Medulla oblongata (tissue), 1 donor: ENCODE data around the gene IRF9.
A peak's percentile ranks its signal among the peaks of the same experiment; 100 is the strongest.

Experiments used
- DNase-seq: peaks from one replicate; pipeline ENCODE4 v3.0.0-alpha.2; 2015; ENCODE audit errors: extremely low spot score

Gene IRF9

DNA sequence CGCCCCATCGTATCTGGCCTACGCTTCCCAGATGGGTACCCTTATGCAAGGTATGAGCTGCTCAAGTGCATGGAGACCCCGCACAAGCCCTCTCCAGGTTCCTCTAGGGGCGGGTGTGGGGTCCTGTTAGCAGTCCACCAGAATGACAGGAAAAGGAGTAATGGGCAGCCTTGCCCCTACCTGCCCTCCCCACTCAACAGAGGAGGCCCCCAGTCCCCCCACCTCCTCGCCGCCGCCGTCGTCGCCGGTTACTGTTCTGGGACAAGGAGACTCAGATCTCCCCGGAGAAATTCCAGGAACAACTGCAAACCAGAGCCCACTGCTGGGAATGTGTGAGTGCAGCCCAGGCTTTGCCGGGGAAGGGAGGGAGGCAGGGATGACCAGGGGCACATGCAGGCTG, 16.8 kb downstream of the IRF9 start:
- DNase-seq, result no peak

DNA sequence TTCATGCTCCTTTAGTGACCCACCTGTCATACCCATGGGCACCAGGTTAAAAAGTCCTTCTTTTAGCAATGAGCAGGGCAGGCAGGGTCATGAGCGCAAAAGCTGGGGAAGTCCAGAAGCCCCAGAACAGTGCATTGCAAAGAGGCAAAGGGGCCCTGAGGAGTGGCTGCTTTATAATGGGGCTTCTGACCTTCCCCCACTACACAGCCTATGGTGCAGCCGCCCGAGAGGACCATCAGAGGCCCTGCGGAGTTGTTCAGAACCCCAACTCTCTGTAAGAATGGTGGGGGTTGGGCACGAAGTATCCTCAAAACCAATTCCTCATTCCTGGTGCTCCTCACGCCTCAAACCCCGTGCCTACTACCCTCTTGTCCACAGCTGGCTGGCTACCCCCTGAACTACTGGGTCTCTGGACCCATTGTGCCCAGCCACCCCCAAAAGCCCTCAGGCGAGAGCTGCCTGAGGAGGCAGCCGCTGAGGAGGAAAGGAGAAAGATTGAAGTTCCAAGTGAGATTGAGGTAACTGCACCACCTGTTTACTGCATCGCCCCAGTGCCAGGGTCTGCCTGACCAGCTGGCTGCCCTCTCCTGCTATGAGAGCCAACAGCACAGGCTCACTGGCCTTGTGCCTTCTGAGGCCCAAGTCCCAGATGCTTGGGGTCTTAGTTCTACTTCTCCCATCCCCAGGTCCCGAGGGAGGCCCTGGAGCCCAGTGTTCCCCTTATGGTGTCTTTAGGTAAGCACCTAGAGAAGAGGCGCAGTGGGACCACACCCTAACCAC, 17.5 kb downstream of the IRF9 start:
- no peak for DNase-seq

DNA sequence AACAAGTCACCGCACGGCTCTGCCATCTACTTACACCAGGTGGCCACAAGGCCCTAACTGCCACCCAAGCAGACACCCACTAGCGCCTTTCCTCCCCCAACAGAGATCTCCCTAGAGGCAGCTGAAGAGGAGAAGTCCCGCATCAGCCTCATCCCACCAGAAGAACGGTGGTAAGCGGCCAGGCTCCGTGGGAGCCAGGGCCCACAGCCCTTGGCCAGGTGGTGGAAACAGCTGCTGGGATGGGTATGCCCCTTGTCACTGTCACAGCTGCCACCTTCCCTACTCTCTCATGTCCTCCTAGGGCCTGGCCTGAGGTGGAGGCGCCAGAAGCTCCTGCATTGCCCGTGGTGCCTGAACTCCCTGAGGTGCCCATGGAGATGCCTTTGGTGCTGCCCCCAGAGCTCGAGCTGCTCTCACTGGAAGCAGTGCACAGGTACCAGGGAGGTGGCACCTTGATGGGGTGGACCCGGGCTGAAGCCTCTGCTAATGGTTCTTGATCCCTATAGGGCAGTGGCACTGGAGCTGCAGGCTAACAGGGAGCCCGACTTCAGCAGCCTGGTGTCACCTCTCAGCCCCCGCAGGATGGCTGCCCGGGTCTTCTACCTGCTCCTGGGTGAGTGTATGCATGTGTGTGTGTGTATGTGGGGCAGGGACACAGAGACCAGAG, 18.4 kb downstream of the IRF9 start:
- DNase-seq, result no peak

DNA sequence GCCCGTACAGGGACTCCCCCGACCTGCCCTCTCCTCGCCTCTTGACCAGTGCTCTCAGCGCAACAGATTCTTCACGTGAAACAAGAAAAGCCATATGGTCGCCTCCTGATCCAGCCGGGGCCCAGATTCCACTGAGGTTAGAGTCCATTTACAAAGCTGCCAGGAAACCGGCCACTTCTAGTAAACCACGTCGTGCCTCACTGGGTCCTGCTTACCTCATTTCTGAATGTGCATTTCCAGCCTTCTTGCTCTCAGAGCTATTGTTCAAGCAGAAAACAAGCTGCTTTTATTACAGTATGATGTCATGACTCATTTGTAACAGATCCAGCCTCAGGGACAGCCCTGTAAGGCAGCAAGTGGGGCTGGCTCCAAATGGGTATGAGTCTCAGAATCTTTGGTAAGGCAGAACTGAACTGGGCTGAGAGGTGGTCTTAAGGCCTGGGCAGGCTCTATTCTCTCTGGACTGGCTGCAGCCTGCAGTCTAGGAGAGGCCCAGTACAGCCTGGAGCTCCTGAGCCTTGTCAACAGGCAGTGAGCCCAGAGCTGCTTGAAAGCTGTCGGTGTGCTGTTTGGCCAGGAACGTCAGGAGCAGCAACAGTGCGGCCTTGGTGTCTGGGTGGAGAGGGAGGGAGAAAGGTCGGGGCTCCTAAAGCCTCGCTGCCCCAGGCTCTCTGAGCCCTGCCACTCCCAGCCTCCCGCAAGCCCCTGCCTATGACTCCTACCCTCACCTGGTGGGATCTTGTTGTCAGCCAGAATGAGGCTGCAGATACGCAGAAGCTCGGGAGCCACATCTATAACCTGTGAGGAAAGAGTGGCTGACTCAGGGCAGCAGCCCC, 19.1 kb downstream of the IRF9 start:
- DNase-seq, result peak; percentile 79

DNA sequence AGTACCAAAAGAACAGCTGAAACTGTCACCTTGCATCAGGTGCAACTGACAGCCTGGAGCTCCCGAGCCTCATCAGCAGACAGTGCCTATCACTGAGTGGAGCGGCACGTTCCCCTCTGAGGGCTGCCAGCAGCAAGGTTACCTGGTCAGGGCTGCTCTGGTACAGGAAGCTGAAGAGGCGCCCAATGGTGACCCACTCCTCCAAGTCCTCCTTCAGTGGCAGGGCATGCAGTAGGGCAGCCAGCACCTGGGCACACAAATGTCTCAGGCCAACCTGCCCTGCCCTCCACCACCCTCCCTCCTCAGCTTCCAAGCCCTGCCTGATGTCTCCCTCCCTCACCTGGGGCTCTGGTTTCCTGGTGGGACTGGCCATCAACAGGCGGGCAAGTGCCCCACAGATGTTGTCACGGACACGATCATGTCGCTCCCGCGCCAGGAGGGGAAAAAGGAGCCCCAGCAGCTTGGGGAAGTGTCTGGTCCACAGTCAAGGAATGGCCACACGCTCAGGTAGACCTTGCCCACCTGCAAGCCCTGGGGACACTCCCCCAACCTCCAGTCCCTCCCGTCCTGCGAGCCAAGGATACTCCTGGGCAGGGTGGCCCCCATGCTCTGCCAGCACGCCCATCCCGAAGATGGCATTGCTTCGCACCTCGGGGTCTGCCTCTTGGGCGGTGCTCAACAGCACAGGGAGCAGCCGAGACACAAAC, 20.5 kb downstream of the IRF9 start:
- DNase-seq, result no peak

DNA sequence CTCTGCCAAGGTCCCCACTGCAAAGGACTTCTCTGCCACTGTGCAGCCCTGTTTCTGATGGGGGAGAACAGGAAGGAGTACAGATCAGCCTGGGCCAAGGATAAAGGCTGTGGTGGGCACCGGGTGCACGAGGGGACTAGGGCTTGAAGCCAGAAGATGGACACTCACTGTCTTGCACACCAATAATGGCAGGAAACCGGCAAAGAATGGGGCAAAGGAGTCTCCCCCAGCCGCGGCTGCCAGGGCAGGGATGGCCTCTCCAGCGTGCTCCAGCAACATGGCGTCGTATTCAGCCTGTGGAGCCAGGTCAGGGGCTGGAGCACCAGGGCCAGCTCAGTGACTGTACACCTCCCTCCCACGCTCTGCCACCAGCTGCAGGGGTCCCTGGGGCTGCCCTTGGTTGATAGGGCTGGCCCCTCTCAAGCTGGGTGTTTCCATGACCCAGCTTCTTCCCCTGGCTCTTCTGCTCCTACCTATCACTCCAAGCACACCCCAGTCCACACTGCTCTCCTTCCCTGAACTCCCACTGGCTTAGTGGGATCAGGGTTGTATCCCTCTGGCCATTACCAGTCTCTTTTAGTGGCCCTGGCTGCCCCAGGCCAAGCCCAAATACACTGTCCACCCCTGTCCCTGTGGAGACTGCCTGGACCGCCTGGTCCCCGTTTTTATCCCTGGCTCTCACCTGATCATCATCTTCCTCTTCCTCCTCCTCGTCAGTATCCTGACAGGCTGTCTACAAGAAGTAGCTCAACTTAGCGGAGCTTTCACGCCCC, 21.2 kb downstream of the IRF9 start:
- DNase-seq, result no peak

DNA sequence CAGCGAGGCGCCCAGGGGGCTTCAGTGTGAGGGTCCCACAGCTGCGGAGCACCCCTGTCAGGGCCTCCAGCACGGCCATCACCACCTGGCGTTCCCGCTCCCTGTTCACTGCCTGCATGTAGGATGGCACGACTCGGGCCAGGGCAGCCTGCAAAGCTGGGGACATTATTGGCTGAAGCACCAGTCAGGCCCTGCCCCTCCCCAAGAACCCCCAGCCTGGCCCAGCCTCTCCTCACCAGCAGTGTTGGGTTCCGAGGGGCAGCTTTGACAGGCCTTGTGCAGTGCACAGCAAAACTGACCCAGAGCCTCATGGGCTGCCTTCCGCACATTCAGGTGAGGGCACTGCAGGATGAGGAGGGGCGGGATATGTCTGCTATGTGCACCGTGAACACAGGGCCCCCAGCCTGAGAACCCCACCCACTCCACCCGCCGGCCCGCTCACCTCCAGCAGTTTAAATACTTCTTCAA, 22.0 kb downstream of the IRF9 start:
- DNase-seq, result no peak

DNA sequence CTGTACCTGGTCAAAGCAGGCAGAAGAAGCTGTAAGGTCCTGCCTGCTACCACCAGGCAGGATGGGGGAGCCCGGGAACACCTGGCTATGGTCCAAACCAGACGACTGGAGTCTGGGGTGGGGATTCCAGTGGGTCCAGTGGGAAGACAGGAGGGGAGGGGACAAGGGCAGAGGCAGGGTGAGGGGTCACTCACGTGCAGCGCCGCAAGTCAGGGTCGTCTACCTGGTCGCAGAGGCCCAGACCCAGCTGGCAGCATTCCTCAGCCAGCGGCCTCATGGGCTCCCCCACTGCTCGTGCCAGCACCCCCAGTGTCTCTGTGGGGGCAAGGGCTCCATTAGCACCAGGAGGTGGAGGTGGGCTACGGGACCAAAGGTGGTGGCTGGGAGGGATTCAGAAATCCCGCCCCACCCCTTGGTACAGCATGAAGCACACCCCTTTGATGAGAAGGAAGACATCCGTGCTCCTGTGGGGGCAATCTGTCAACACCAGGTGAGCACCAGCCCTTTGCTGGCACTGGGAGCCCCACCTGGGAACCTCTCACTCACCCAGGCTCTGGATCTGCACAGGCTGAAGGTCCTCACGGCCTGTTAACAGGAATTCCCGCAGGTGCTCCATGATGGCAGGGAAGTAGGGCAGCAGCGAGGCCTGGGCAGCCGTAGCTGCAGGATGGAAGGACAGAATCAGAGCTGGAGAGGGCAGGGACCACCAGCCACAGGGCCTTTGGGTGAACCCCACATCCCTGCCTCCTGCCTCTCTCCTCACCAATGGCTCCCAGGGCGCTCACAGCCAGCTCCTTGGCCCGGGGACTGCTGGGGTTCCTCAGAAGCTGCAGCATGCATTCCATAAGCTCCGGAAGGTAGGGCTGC, 23.3 kb downstream of the IRF9 start:
- no peak for DNase-seq

DNA sequence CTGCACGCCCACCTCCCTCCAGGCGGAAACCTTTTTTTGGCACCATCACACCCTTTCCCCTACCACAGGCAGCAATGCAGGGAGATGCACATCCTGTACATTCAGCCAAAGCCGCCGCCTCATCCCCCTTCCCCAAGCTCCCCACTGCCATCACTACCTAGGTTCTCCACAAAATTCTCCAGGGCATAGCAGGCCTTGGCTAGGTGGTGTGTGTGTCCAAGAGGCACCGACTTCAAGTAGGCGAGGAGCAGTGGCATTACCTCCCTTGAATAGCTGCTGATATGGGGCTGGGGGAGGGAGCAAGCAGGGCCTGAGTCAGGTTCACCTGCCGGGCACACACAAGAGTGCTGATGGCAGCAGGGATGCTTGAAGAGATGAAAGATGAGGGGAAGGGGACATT, 24.0 kb downstream of the IRF9 start:
- DNase-seq, result no peak

DNA sequence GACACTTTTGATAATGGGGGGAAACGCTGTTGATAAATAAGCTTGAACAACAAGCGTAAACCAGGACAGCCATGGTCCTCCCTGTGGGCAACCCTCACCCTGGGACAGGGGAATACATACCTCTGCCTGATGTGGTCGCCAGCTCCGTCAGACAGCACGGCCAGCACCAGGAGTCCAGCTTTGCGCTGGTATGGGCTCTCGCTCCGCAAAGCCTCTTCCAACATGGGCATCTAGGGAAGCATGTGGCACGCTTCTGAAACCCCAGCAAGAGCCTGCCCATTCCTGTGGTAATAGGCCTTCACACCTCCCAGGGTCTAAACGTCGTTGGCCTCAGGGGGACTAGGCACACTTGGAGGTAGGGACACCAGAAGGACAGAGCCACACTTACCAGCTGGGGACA, 24.7 kb downstream of the IRF9 start:
- DNase-seq, result no peak

DNA sequence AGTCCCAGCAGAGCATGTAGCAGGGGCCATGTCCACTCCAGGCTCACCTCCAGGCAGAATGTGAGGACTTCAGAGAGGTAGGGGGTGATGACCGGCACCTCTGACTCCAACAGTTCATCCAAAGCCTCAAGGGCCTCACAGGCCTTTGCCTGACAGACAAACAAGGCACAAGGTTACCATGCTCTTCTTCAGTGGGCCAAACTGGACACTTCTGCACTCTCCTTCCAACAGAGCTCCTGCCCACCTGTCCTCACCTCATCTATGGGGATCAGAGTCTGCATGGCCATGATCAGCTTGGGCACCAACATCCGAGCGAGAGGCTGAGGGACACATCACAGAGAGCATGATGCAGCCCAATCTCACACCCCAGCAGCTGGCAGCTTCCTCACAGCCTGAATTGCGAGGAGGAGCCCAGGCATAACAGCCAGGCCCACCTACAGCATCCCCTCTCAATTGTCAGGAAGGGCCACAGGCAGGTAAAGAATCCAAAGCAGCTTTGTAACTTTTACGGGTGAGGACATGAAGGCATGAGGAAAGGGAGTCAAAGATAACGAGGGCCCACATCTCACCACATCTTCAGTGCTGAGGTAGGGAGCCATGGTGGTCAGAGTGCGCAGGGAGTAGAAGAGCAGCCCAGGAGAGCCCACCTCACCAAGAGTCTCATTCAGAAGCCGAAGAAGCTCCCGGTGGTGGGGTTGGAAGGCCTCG, 25.9 kb downstream of the IRF9 start:
- DNase-seq, result no peak

DNA sequence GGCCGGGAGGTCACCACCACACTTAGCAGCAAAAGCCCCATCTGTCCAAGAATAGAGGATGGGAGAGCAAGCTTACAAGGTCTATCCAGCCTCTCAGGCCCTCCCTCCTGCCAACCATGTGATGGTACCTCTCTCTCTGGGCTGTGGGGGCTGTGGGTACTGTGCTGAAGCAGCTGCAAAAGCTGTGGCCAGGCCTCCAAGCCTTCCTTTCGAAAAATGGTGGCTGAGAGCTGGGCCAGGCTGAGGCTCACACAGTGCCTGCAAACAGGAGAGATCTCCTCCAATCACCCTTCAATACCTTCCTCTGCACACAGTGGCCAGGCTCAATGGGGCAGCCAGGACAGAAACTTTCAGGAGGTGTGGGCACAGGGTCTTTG, 26.5 kb downstream of the IRF9 start:
- DNase-seq, result no peak

DNA sequence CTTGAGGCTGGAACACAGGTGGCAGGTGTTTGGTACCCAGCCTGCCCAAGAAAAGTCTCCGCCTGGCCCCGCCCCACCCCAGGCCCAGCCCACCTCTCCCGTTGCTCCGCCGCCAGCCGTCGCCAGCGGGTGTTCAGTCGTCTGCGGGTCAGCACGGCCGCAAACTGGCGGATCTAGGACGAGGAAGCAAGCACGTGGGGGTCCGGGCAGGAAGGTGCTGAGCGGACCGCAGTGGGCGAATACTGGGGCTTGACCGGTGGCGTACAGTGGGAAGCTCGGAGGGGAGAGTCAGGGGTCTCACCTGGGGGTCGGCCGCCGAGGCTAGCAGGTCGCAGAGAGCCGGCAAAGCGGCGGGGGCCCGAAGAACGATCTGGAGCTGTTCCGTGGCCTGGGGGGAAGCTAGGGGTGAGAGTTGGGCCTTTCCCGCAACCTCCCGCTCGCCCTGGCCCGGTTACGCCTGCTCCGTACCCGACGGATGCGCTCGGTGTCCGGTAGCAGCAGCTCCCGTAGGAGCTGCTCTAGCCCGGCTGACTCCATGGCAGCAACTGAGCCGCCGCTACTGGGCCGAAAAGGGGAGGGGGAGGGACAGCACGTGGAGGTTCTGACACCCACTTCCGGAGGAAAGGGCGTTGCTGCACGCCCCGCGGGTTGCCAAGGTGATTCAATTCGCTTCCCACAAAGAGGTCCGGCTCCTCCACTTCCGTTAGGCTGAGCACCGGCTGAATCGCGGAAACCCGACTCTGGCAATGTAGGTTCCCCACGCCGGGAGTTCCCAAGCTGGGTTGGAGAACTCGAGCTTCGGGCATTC, 27.4 kb downstream of the IRF9 start, which contains the start of gene IPO4:
TSS of gene IPO4 (minus strand) at position 566 of the 808 bp plus-strand sequence. CDS start at position 537, 29 bp downstream.
- peak; percentile 96 for DNase-seq

DNA sequence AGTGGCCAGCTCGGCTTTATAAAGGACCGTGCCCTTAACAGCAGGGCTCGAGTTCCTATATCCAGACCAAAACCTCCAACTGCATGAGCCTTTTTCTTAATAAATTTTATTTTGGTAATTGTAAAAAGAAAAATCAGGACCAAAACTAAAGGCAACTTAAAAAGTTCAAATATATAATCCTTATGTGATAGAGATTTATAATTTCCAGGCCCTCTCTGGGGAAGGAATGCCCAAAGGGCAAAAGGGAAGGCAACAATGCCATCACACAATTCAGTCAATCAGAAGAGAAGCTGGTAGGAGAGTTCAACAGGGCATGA, 28.0 kb downstream of the IRF9 start:
- DNase-seq, result no peak

DNA sequence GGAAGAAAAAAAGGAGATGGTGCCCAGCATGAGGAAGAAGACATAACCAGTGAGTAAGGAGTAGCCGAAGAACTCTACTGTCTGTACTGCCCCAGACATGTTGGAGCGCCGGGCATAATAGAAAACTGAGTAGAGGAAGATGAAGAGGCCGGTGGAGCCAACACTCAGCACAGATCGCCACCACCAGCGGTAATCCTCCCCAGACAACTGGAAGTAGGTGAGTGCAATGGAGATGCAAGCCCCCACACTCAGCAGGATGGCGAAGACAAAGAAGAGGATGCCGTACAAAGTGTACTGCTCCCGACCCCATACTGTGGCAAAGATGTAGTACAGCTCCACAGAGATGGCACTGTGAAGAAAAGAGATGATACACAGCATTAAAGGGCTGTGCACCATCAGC, 28.4 kb downstream of the IRF9 start:
- no peak for DNase-seq

DNA sequence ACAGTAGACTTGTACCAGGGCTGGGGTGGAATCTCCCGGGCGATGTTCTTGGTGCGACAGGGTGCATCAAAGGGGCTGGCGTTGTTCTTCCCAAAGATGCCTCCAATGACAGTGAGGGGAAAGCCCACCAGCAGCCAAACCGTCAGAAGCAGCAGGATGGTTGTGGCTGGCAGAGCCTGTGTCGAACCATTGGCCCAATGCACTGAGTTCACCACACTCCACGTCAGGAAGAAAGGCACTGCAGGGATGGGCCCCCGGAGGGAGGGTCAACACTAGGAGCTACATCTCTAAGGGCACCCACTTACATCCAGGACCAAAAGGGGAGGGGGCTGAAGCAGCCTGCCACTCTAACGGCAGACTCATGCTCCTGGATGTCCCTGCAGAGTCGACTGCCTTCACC, 29.4 kb downstream of the IRF9 start:
- no peak for DNase-seq

DNA sequence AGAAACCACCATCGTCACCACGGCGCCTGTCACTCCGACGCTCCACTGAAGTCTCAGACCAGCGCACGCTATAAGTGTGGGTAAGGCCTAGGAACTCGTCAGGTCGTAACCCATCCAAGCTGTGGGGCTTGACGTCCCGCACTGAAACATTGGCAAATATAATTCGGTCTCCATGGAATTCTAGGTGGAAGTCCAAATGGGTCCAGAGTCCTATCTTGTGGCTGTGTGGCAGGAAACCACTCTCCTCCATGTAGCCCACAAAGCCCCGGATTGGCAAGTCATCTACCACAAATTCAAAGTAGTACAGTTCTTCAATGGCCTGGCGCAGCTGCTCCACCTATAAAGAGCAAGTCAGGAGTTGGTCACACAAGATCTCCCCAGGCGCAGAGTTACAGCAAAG, 31.9 kb downstream of the IRF9 start:
- DNase-seq, result no peak

DNA sequence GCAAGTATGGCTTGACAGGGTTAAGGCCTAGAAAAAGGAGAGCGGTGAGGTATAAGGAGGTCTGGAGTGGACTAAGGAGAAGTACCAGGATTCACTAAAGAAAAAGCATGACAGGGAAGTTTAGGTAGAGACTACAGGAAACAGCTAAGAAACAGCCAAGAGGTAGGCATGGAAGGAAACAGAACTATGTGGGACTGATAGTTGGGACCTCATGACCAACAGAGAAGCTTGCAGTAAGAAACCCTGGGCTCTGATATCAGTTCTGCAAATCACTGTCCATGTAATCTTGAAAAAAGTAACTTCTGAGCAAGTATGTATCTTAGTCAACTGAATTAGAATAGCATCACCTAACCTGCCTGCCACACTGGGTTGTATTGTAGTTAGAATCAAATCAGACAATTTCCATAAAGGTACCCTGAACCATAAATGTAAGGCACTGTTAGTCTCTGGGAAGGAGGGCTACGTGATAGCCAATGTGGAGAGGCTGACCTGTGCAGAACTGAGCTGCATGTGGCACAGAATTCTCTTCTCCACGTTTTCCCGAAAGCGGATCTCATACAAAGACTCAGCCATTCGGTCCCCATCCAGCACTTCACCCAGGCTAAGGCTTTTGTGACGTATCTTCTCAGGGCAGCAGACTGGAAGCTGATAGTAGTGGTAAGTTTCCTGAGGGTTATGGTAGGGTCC, 33.3 kb downstream of the IRF9 start:
- no peak for DNase-seq
